Activated T-cell treated with anti-CD3 and anti-CD28 coated beads for 48 hours (primary cell): ENCODE measurements around the gene NOTCH3.
A peak's percentile ranks its signal among the peaks of the same experiment; 100 is the strongest.

ENCODE experiments used
- DNase-seq: peaks from one replicate; pipeline ENCODE4 v3.0.0-alpha.2; 2020; ENCODE audit warnings: low read depth

The NOTCH3 gene

GRCh38 chr19:15161028-15161984, 39.5 kb downstream of the NOTCH3 start:
- DNase-seq = no peak

DNA sequence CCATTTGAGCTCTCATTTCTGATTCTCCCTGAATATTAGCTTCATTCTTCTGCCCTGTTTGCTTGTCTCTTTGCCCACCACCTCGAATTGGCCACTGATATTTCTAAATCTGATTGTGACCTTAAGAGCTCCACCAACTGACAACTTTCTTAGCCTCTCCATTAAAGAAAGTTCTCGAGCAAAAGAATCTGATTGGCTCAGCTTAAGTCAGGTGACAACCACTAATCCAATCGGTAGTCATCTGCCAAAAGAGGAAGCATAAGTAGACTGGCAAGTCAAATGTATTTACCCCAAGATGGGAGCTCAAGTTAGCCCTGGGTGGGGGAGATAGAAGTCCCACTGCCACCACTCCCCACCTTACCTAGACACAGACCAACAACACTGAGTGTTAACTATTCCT, 41.5 kb downstream of the NOTCH3 start:
- DNase-seq = no peak

DNA sequence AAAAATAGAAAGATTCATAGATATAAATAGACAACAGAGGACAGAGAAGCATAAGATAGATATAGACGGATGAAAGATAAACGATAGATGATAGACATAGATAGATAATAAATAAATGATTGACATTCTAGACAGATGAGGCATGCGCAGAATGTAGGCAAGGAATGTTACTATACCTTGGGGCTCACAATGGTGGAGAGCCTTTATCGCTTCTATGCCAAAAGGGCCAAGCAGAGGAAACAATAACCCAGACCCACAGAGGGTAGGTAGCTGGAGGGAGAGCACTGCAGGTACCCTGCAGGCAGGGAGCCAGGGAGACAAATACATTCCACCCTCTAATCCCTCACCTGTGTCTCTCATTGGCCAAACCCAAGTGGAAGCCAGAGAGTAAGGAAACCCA, 44.4 kb downstream of the NOTCH3 start:
- no peak for DNase-seq

GRCh38 chr19:15155296-15155695, 45.5 kb downstream of the NOTCH3 start:
- DNase-seq = no peak

- DNase-seq = peak; percentile 27
Measured at GRCh38 chr19:15154002-15154612, 46.7 kb downstream of the NOTCH3 start.

GRCh38 chr19:15149737-15150136, 51.1 kb downstream of the NOTCH3 start:
- no peak for DNase-seq

- no peak for DNase-seq
Measured at GRCh38 chr19:15147090-15147489, 53.7 kb downstream of the NOTCH3 start.

- DNase-seq = no peak
Measured at GRCh38 chr19:15144046-15144646, 56.6 kb downstream of the NOTCH3 start.

DNA sequence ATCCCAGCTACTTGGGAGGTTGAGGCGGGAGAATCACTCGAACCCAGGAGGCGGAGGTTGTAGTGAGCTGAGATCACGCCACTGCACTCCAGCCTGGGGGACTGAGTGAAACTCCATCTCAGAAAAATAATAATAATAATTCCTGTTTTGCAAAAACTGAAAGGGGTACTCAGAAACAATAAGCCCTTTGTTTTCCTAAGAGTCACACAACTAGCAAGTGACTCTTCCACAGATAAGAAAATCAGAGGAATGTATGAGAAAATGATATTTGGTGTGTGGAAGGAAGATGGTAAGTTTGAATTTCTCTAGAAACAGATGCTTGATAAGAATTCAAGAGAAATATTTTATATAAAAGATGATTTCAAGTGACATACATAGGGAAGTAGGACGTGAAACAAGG, 58.5 kb downstream of the NOTCH3 start:
- no peak for DNase-seq

DNA sequence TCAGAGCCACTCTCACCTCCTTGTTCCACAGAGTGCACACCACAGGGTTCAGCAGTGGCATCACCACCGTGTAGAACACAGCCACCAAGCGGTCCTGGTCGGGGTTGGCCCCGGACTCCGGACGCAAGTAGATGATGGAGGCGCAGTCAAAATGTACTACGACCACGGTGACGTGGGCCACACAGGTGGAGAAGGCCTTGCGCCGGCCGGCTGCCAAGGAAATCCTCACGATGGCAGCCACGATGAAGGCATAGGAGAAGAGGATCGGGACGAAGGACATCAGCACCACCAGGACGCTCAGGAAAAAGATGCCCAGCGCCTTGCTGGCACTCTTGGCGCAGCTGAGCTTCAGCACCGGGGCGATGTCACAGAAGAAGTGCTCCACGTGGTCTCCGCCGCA, 59.7 kb downstream of the NOTCH3 start:
- DNase-seq = no peak

- DNase-seq = no peak
Measured at GRCh38 chr19:15138427-15138826, 62.4 kb downstream of the NOTCH3 start.

- no peak for DNase-seq
Measured at GRCh38 chr19:15137777-15138176, 63.0 kb downstream of the NOTCH3 start.

DNA sequence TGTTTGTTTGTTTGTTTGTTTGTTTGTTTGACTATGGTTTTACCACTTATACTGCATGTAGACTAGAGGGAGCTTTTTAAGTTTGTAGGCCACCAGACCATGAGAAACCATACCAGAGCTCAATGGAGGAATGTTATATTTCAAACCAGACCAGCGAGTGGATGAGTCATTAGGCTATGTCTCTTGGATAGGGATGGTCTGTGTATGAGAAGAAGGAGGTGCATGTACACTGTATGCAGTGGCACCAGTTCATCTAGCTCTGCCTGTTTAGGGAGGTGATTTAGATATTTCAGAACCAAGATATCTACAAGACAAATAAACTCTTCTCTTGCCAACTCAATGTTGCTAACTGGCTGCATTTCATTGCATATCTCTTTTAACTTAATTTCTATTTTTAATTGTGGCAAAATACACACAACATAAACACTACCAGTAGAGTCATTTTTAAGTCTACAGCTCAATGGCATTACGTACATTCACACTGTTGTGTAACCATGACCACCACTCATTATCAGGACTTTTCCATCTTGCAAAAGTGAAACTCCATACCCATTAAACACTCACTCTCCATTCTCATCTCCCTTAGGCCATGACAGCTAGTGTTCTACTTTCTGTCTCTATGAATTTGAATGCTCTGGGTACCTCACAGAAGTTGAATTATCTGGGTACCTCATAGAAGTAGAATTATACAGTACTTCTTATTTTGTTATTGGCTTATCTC, 64.4 kb downstream of the NOTCH3 start:
- DNase-seq = no peak

DNA sequence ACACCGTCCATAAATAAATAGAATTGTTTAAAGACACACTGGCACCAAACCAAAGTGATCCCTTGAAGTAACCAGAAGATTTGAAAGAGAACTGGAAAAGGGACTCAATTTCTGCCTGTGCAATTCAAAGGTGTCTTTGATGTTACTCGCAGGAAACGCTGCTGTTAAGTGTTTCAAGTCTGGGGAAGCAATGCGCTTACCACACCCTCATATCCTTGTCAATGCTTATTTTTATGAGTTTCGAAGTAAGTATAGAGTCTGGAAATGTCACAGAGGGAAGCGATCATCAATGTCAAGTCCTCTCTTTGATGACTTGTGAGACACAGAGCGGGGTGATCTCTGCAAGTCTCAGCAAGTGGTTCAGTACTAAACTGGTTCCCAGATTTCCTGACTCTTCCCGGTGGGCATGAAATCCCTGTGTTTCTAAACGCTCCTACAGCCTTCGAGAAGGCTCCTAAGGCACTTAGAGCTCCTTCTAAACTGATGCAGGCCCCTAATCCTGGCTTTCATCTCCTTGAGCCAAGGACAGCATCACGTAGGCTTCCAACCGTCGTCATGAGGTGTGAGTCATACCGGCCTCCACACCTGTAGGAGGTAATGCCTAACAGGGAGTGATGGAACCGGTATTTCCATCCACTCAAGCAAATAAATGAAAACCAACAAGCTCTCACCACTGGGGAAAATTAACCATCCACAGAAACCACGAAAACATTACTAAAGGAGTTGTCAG, 70.8 kb downstream of the NOTCH3 start:
- DNase-seq = no peak

DNA sequence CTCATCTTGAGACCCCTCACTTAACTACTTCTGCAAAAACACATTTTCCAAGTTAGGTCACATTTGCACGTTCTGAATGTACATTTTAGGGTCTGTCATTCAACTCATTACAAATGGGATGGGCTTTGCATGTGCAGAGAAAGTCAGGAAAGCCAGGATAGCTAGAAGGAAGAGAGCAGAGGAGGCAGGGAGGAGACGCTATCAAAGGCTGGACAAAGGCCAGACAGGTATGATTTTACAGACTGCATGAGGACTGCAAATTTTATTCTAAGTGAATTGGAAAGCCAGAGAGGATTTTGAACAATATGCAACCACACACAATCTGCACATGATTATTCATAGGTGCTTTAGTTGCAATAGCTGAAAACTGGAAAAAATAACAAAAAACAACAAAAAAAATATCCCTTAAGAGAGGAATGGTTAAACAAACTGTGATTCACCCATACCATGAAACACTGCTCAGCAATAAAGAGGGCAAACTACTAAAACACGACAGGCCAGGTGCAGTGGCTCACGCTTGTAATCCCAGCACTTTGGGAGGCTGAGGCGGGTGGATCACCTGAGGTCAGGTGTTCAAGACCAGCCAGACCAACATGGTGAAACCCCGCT, 72.5 kb downstream of the NOTCH3 start:
- no peak for DNase-seq

GRCh38 chr19:15126131-15126910, 74.5 kb downstream of the NOTCH3 start:
- DNase-seq = no peak

DNA sequence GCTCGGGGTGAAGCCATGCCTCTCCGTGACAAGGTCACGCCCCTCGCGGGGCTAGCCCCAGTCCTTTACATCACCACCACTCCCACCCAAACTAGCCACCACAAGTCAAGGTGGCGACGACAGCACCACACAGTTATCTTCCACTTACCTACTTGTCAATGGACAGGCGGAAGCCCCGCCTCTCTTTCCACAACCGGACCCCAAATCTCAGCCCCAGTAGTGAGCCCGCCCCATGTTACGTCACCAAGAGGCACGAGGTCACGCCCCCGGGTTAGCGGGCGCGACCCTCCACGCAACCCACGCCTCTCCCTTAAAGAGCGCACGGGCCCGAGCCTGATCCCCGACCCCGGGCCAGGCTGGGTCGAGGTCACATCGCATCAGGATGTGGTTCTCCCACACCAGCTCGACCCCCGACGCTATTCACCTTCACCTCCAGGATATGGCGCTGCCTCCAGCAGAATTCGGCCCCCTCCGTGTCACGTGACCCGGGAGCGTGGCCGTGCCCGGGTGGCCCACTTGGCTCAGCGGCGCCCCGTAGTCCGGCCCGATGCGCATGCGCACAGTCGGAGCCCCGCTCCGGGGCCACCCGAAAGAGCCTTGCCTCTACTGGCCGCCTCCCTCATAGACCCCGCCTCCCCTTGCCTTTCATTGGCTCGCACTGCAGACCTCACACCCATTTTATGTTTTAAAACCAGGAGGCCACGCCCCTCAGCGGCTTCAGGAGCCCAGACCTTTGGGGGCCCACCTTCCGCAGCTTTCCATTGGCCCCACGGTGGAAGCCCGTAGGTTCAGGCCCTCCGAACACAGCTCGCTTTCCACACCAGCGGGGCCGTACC, 75.3 kb downstream of the NOTCH3 start:
- DNase-seq = peak; percentile 99

DNA sequence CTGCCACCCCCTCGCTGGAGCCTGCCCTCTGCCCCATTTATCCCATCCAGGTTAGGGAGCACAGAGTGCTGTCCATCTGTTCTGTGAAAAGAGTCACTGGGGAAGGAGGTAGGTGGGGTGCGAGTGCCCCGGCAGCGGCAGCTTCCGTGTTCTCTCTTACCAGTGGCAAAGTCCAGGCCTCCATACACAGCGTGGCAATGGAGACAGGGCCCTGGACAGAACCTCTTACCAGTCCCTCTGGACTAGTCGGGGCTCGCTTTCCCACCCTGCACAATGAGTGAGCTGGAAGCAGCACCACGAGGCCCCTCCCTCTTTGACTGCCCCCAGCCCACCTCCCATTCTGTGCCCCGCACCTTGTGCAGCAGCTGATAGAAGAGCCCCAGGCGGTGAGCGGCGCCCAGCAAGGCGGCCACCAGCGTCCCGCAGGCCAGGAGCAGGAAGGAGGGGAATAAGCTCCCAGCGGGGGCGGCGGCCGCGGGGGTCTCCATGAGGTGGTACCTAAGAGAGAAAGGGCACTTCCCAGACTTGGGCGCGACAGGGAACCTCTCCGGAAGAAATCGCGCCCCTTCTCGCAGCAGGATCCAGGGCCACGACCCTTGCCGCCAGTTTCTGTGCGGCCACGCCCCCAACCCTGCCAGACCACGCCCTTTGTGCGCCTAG, 76.1 kb downstream of the NOTCH3 start:
- DNase-seq = no peak

DNA sequence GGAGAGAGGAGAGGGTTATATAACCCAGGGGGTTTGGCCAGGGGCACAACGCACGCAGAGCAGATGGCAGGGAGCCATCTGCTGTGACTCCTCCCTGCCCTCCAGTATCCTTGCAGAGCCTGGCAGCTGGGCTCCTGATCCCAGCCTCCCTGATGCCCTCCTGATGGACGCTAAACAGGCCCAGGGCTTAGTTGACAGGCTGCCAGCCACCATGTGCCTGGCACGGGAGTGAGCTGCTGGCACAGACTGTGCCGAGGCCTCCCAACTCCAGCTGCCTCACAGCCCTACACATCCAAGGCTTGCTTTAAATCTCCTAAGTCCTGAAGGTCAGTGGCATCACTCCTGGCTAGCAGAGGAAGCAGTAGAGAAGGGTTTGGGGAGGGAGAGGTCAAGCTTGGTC, 76.9 kb downstream of the NOTCH3 start:
- DNase-seq = no peak
